Body of pancreas (tissue), 4 donors: ENCODE results near the gene CISH.

Source experiments
- POLR2A ChIP-seq, 3 donors: fragments of 450-650 bp; IDR thresholded peaks; one replicate each; pipeline ENCODE4 v1.6.1; 2016; ENCODE audit warnings: antibody characterized with exemption in 3 of 3, mild to moderate bottlenecking in 2 of 3
- TF ChIP-seq, protein P1 (sequence below), 7 experiments: fragments of 450-650 bp in 4 of 7; fragments of 200-600 bp in 3 of 7; sonication (generic) in 3 of 7; IDR thresholded peaks; one replicate each; pipeline ENCODE4 v1.5.1; 2016 to 2019; ENCODE audit warnings: antibody characterized with exemption in 7 of 7

DNA sequence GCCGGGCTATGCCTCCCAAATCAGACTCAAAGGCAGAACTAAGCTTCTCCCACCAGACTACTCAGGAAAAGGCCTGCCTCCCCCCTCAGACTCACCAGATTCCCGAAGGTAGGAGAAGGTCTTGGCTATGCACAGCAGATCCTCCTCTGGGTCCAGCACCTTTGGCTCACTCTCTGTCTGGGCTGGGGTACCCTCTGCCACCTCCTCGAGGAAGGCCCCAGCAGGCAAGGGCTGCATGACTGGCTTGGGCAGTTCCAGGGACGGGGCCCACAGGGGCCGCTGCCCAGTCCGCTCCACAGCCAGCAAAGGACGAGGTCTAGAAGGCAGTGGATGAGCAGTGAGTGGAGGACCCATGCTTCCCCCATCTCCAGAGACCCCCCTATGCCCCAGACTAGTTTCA is 3.3 kb downstream of the CISH start:
- no peak for TF ChIP-seq POLR2A (IDR thresholded peaks at IDR 0.05)
- TF ChIP-seq, protein P1, sequence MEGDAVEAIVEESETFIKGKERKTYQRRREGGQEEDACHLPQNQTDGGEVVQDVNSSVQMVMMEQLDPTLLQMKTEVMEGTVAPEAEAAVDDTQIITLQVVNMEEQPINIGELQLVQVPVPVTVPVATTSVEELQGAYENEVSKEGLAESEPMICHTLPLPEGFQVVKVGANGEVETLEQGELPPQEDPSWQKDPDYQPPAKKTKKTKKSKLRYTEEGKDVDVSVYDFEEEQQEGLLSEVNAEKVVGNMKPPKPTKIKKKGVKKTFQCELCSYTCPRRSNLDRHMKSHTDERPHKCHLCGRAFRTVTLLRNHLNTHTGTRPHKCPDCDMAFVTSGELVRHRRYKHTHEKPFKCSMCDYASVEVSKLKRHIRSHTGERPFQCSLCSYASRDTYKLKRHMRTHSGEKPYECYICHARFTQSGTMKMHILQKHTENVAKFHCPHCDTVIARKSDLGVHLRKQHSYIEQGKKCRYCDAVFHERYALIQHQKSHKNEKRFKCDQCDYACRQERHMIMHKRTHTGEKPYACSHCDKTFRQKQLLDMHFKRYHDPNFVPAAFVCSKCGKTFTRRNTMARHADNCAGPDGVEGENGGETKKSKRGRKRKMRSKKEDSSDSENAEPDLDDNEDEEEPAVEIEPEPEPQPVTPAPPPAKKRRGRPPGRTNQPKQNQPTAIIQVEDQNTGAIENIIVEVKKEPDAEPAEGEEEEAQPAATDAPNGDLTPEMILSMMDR (IDR thresholded peaks at IDR 0.05): no peak
